HEK293 (cell line): Measurements from ENCODE around the gene DOCK1.

Experiments used
- CTCF ChIA-PET: fragments of 350-600 bp; formaldehyde crosslinking; extraction: SDS; loops from one replicate; lab custom pipeline; 2021; ENCODE audit warnings: antibody characterized with exemption; lab: Yijun Ruan, JAX
- POLR2A ChIA-PET: fragments of 300-600 bp; formaldehyde crosslinking; extraction: SDS; loops from one replicate; lab custom pipeline; 2020; ENCODE audit warnings: antibody characterized with exemption, inconsistent platforms; lab: Yijun Ruan, JAX
- H3K27ac ChIP-seq: fragments of 200-500 bp; sonication (Bioruptor generic); 2 replicates; pipeline ENCODE4 v1.5.1; 2014; ENCODE audit warnings: low read depth, low read length, control low read depth, inconsistent platforms; ENCODE audit errors: extremely low read depth
- H3K36me3 ChIP-seq, 2 experiments: fragments of 200-500 bp in 1 of 2; sonication (Bioruptor generic) in 1 of 2; 1 replicate in 1 of 2; 2 replicates in 1 of 2; pipeline ENCODE4 v1.5.1; 2014 to 2017; ENCODE audit warnings: inconsistent platforms in 2 of 2, low read length in 2 of 2; ENCODE audit not compliant: control insufficient read depth in 2 of 2, insufficient read depth in 1 of 2
- H3K4me1 ChIP-seq: fragments of 200-500 bp; sonication (Bioruptor generic); 2 replicates; pipeline ENCODE4 v1.5.1; 2014; ENCODE audit warnings: mild to moderate bottlenecking, low read length, inconsistent platforms; ENCODE audit not compliant: control insufficient read depth, insufficient read depth
- H3K4me3 ChIP-seq: 2 replicates; pipeline ENCODE4 v1.5.1; 2011; ENCODE audit warnings: low read depth, mild to moderate bottlenecking, control low read depth, low read length, moderate library complexity
- H3K9me3 ChIP-seq: fragments of 200-500 bp; sonication (Bioruptor generic); 2 replicates; pipeline ENCODE4 v1.5.1; 2014; ENCODE audit warnings: low read depth, low read length, inconsistent platforms; ENCODE audit not compliant: control insufficient read depth, insufficient read depth
- GFI1B ChIP-seq: fragments of 450-650 bp; formaldehyde crosslinking; IDR thresholded peaks from 2 replicates; pipeline ENCODE4 v1.5.1; 2016; ENCODE audit warnings: missing biosample characterization, missing genetic modification characterization
- GLIS2 ChIP-seq: fragments of 450-650 bp; formaldehyde crosslinking; IDR thresholded peaks from 2 replicates; pipeline ENCODE4 v1.5.1; 2016; ENCODE audit warnings: missing biosample characterization, missing genetic modification characterization
- IKZF3 ChIP-seq: fragments of 450-650 bp; IDR thresholded peaks from 2 replicates; pipeline ENCODE4 v1.5.0; 2018; ENCODE audit warnings: missing biosample characterization, mild to moderate bottlenecking, missing genetic modification characterization, moderate library complexity
- KLF1 ChIP-seq: fragments of 450-650 bp; formaldehyde crosslinking; IDR thresholded peaks from 2 replicates; pipeline ENCODE4 v1.5.1; 2016; ENCODE audit warnings: missing biosample characterization, missing genetic modification characterization
- SALL2 ChIP-seq: fragments of 450-650 bp; formaldehyde crosslinking; IDR thresholded peaks from 2 replicates; pipeline ENCODE4 v1.5.0; 2017; ENCODE audit warnings: missing biosample characterization, mild to moderate bottlenecking, missing genetic modification characterization, borderline replicate concordance
- SP2 ChIP-seq: fragments of 450-650 bp; formaldehyde crosslinking; IDR thresholded peaks from 2 replicates; pipeline ENCODE4 v1.5.1; 2016; ENCODE audit warnings: missing biosample characterization, missing genetic modification characterization
- TRIM28 ChIP-seq: IDR thresholded peaks from 2 replicates; pipeline ENCODE4 v1.6.1; 2011; ENCODE audit warnings: low read length, control low read depth, borderline replicate concordance
- YY1 ChIP-seq: fragments of 450-650 bp; formaldehyde crosslinking; IDR thresholded peaks from 2 replicates; pipeline ENCODE4 v1.5.1; 2018; ENCODE audit warnings: missing biosample characterization, missing genetic modification characterization
- YY2 ChIP-seq: fragments of 450-650 bp; formaldehyde crosslinking; IDR thresholded peaks from 2 replicates; pipeline ENCODE4 v1.5.1; 2016; ENCODE audit warnings: missing biosample characterization, missing genetic modification characterization
- ZBTB20 ChIP-seq: fragments of 450-650 bp; formaldehyde crosslinking; IDR thresholded peaks from 2 replicates; pipeline ENCODE4 v1.5.1; 2016; ENCODE audit warnings: missing biosample characterization, missing genetic modification characterization
- ZBTB7A ChIP-seq: fragments of 450-650 bp; formaldehyde crosslinking; IDR thresholded peaks from 2 replicates; pipeline ENCODE4 v1.5.1; 2016; ENCODE audit warnings: low read depth, missing biosample characterization, missing genetic modification characterization
- ZFHX2 ChIP-seq: fragments of 450-650 bp; formaldehyde crosslinking; conservative IDR thresholded peaks from 2 replicates; pipeline ENCODE4 v1.5.1; 2016; ENCODE audit warnings: missing biosample characterization, missing genetic modification characterization
- ZNF24 ChIP-seq: fragments of 450-650 bp; formaldehyde crosslinking; IDR thresholded peaks from 2 replicates; pipeline ENCODE4 v1.5.1; 2016; ENCODE audit warnings: missing biosample characterization, missing genetic modification characterization
- ZNF274 ChIP-seq, 2 experiments: fragments of 200-500 bp in 1 of 2; fragments of 450-650 bp in 1 of 2; sonication (Bioruptor generic) in 1 of 2; formaldehyde crosslinking in 1 of 2; IDR thresholded peaks; 2 replicates each; pipeline versions ENCODE4 v1.5.1 to v1.6.1; 2014 to 2016; ENCODE audit warnings: borderline replicate concordance in 1 of 2, inconsistent platforms in 1 of 2, low read length in 1 of 2, missing biosample characterization in 1 of 2, missing genetic modification characterization in 1 of 2
- ZNF341 ChIP-seq: fragments of 450-650 bp; formaldehyde crosslinking; IDR thresholded peaks from 2 replicates; pipeline ENCODE4; 2016; ENCODE audit warnings: low read depth, missing biosample characterization, missing genetic modification characterization
- ZNF350 ChIP-seq: fragments of 450-650 bp; formaldehyde crosslinking; IDR thresholded peaks from 2 replicates; pipeline ENCODE4 v1.5.0; 2017; ENCODE audit warnings: missing biosample characterization, mild to moderate bottlenecking, missing genetic modification characterization
- ZNF366 ChIP-seq: fragments of 450-650 bp; formaldehyde crosslinking; conservative IDR thresholded peaks from 2 replicates; pipeline ENCODE4 v1.5.1; 2016; ENCODE audit warnings: missing biosample characterization, missing genetic modification characterization
- ZNF416 ChIP-seq: fragments of 450-650 bp; formaldehyde crosslinking; IDR thresholded peaks from 2 replicates; pipeline ENCODE4 v1.5.1; 2016; ENCODE audit warnings: missing biosample characterization, missing genetic modification characterization
- ZNF521 ChIP-seq: fragments of 450-650 bp; formaldehyde crosslinking; IDR thresholded peaks from 2 replicates; pipeline ENCODE4 v1.5.1; 2017; ENCODE audit warnings: missing biosample characterization, mild to moderate bottlenecking, missing genetic modification characterization
- ZNF548 ChIP-seq: fragments of 450-650 bp; formaldehyde crosslinking; IDR thresholded peaks from 2 replicates; pipeline ENCODE4 v1.5.1; 2016; ENCODE audit warnings: missing biosample characterization, missing genetic modification characterization
- ZNF560 ChIP-seq: fragments of 450-650 bp; formaldehyde crosslinking; IDR thresholded peaks from 2 replicates; pipeline ENCODE4 v1.5.1; 2017; ENCODE audit warnings: missing biosample characterization, missing genetic modification characterization, borderline replicate concordance
- ZNF701 ChIP-seq: fragments of 450-650 bp; formaldehyde crosslinking; IDR thresholded peaks from 2 replicates; pipeline ENCODE4 v1.5.1; 2016; ENCODE audit warnings: missing biosample characterization, missing genetic modification characterization
- ZNF791 ChIP-seq: fragments of 450-650 bp; formaldehyde crosslinking; IDR thresholded peaks from 2 replicates; pipeline ENCODE4 v1.5.1; 2016; ENCODE audit warnings: missing biosample characterization, missing genetic modification characterization
- ZSCAN23 ChIP-seq: fragments of 450-650 bp; formaldehyde crosslinking; IDR thresholded peaks from 2 replicates; pipeline ENCODE4 v1.5.1; 2016; ENCODE audit warnings: missing biosample characterization, missing genetic modification characterization
- TF ChIP-seq, protein P1 (sequence below): fragments of 450-650 bp; formaldehyde crosslinking; IDR thresholded peaks from 2 replicates; pipeline ENCODE4 v1.5.1; 2017; ENCODE audit warnings: missing biosample characterization, missing genetic modification characterization
- TF ChIP-seq, protein P2 (sequence below): fragments of 450-650 bp; formaldehyde crosslinking; IDR thresholded peaks from 2 replicates; pipeline ENCODE4 v1.5.1; 2017; ENCODE audit warnings: missing biosample characterization, mild to moderate bottlenecking, missing genetic modification characterization, moderate library complexity
- TF ChIP-seq, protein P3 (sequence below): fragments of 450-650 bp; formaldehyde crosslinking; IDR thresholded peaks from 2 replicates; pipeline ENCODE4 v1.5.1; 2016; ENCODE audit warnings: missing biosample characterization, missing genetic modification characterization
- TF ChIP-seq, protein P4 (sequence below): fragments of 450-650 bp; formaldehyde crosslinking; IDR thresholded peaks from 2 replicates; pipeline ENCODE4 v1.5.1; 2016; ENCODE audit warnings: missing biosample characterization, missing genetic modification characterization

DOCK1 gene

DNA sequence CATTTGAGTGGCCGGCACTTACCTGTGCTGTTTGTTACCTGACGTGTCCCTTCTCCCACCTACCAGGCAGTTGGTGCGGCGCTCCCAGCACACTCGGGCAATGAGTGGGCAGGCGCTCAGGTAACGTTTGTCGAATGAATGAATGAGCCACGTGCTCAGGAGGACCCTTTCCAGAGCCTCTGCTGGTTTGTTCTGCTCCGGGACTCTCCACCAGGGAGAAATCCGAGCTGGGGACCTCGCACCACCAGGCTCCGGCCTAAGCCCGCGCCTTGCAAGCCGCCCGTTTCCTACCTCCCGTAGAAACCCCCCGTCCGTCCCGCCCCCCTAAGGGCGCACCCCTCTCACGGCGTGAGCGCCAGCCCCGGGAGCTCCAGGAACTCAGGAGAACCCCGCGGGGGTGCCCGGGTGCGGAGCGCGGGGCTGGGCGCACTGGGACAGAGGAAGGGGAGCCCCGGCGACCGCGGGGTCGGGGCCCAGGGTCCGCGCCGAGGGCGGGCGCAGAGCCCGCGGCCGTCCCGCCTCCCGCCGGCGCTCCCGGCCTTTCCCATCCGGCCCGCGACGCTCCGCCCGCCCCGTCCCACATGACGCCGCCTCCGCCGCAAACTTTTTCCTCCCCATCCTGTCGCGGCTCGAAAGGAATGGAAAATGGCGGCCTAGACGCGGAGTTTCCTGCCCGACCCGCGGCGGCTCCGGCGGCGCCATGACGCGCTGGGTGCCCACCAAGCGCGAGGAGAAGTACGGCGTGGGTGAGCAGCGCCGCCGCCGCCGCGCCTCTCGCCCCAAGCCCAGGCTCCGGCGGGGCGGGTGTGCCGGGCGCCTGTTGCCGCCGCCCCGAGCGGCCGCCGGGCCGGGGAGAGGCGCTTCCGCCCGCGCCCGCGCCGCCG, at the start of gene DOCK1 (continued):
- TF ChIP-seq, protein P1, sequence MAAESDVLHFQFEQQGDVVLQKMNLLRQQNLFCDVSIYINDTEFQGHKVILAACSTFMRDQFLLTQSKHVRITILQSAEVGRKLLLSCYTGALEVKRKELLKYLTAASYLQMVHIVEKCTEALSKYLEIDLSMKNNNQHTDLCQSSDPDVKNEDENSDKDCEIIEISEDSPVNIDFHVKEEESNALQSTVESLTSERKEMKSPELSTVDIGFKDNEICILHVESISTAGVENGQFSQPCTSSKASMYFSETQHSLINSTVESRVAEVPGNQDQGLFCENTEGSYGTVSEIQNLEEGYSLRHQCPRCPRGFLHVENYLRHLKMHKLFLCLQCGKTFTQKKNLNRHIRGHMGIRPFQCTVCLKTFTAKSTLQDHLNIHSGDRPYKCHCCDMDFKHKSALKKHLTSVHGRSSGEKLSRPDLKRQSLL (tag by site-specific recombination) = 0 out of 2 replicates have a peak, but pooled peaks have one; percentile 19
- peak; percentile 50 for TF ChIP-seq SP2 (tag by site-specific recombination)
- TF ChIP-seq ZNF791 (tag by site-specific recombination) = no peak
- TF ChIP-seq IKZF3 (tag by site-specific recombination) = peak; percentile 78
- no peak for TF ChIP-seq KLF1 (tag by site-specific recombination)
- TF ChIP-seq ZBTB20 (tag by site-specific recombination) = peak; percentile 45; the same call in 1 of the 2 replicates
- TF ChIP-seq ZNF341 (tag by site-specific recombination) = peak; percentile 29
- peak; percentile 64 for TF ChIP-seq ZFHX2
- peak; percentile 58; the same call in 1 of the 2 replicates for TF ChIP-seq YY1
- TF ChIP-seq ZNF24 = peak; percentile 59; the same call in 1 of the 2 replicates
- TF ChIP-seq TRIM28 = no peak

DNA sequence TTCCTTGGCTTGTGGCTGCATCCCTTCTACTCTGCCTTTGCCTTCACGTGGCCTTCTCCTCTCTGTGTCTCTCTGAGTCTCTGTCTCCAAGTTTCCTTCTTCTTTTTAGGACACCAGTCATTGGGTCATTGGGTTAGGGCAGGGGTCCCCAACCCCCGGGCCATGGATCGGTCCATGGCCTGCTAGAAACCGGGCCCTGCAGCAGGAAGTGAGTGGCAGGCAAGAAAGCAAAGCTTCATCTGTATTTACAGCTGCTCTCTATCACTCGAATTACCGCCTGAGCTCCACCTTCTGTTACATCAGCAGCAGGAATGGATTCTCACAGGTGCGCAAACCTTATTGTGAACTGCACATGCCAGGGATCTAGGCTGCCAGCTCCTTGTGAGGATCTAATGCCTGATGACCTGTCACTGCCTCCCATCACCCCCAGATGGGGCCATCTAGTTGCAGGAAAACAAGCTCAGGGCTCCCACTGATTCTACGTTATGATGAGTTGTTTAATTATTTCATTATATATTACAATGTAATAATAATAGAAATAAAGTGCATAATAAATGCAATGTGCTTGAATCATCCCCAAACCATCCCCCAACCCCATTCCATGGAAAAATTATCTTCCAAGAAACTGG, 47.9 kb upstream of the DOCK1 start:
- no peak for TF ChIP-seq GFI1B (tag by site-specific recombination)
- no peak for TF ChIP-seq YY2 (tag by site-specific recombination)
- TF ChIP-seq, protein P2, sequence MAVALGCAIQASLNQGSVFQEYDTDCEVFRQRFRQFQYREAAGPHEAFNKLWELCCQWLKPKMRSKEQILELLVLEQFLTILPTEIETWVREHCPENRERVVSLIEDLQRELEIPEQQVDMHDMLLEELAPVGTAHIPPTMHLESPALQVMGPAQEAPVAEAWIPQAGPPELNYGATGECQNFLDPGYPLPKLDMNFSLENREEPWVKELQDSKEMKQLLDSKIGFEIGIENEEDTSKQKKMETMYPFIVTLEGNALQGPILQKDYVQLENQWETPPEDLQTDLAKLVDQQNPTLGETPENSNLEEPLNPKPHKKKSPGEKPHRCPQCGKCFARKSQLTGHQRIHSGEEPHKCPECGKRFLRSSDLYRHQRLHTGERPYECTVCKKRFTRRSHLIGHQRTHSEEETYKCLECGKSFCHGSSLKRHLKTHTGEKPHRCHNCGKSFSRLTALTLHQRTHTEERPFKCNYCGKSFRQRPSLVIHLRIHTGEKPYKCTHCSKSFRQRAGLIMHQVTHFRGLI (tag by site-specific recombination) = no peak
- TF ChIP-seq, protein P3, sequence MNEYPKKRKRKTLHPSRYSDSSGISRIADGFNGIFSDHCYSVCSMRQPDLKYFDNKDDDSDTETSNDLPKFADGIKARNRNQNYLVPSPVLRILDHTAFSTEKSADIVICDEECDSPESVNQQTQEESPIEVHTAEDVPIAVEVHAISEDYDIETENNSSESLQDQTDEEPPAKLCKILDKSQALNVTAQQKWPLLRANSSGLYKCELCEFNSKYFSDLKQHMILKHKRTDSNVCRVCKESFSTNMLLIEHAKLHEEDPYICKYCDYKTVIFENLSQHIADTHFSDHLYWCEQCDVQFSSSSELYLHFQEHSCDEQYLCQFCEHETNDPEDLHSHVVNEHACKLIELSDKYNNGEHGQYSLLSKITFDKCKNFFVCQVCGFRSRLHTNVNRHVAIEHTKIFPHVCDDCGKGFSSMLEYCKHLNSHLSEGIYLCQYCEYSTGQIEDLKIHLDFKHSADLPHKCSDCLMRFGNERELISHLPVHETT = no peak
- TF ChIP-seq, protein P4, sequence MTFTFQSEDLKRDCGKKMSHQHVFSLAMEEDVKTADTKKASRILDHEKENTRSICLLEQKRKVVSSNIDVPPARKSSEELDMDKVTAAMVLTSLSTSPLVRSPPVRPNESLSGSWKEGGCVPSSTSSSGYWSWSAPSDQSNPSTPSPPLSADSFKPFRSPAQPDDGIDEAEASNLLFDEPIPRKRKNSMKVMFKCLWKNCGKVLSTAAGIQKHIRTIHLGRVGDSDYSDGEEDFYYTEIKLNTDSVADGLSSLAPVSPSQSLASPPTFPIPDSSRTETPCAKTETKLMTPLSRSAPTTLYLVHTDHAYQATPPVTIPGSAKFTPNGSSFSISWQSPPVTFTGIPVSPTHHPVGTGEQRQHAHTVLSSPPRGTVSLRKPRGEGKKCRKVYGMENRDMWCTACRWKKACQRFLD = no peak
- no peak for TF ChIP-seq ZNF548 (tag by site-specific recombination)
- TF ChIP-seq ZNF350 = no peak
- no peak for TF ChIP-seq GLIS2 (tag by site-specific recombination)
- TF ChIP-seq ZNF416 (tag by site-specific recombination) = no peak
- no peak for TF ChIP-seq ZNF521 (tag by site-specific recombination)
- TF ChIP-seq ZSCAN23 (tag by site-specific recombination) = no peak
- no peak for TF ChIP-seq ZNF560
- TF ChIP-seq ZNF701 (tag by site-specific recombination) = no peak
- TF ChIP-seq ZNF274 (IDR thresholded peaks at IDR 0.05; ENCODE audit: low read length) = no peak
- TF ChIP-seq ZNF274 (tag by site-specific recombination; IDR thresholded peaks at IDR 0.05; ENCODE audit: borderline replicate concordance) = no peak
- no peak for TF ChIP-seq SALL2 (tag by site-specific recombination)
- no peak for TF ChIP-seq ZNF366 (tag by site-specific recombination)
- no peak for TF ChIP-seq ZBTB7A
- TF ChIP-seq, all 188 proteins: peak for 0
- no peaks in the 10 kb centered on the region; the same call in 1 of the 2 replicates for H3K9me3 ChIP-seq
- no peak overlapping the region for H3K27ac ChIP-seq
- H3K4me1 ChIP-seq = no peaks in the 10 kb centered on the region
- H3K36me3 ChIP-seq = no peaks in the 10 kb centered on the region
- no peak overlapping the region for H3K4me3 ChIP-seq
- POLR2A ChIA-PET = no interaction called here
- CTCF ChIA-PET = interaction anchor here (1.3 kb wide), 1 partner anchor 112 kb away, joined by 3 read pairs; no protein-coding TSS in a partner anchor
